NOMO-1 treated with dmso at 0.1 percent for 144 hours (cell line): ENCODE results near the gene ASPG.
"Not testable (repeated sequence)": the region's sequence is repeated elsewhere in the genome, so short reads cannot be mapped to it uniquely, and the experiment has no call there.

Source experiments
- DNase-seq: peaks from one replicate; lab custom pipeline; 2025; ENCODE audit not compliant: unreplicated experiment; lab: John Stamatoyannopoulos, UW

Gene ASPG

GRCh38 chr14:104145826-104146601 lies 60.5 kb downstream of the ASPG start:
- DNase-seq: no peak

- DNase-seq: no peak
Measured at GRCh38 chr14:104146651-104147345, 61.3 kb downstream of the ASPG start.

- no peak for DNase-seq
Measured at GRCh38 chr14:104147346-104148125, 62.0 kb downstream of the ASPG start.

- no peak for DNase-seq
Measured at GRCh38 chr14:104148433-104149277, 63.2 kb downstream of the ASPG start.

GRCh38 chr14:104149278-104149595 lies 63.7 kb downstream of the ASPG start:
- DNase-seq: no peak

GRCh38 chr14:104149617-104150135 lies 64.2 kb downstream of the ASPG start:
- DNase-seq: no peak

- DNase-seq: no peak
Measured at GRCh38 chr14:104150136-104151025, 64.9 kb downstream of the ASPG start.

- no peak for DNase-seq
Measured at GRCh38 chr14:104151026-104151381, 65.5 kb downstream of the ASPG start.

- no peak for DNase-seq
Measured at GRCh38 chr14:104151566-104152245, 66.2 kb downstream of the ASPG start.

- DNase-seq: no peak
Measured at GRCh38 chr14:104152246-104152575, 66.7 kb downstream of the ASPG start.

- DNase-seq: no peak
Measured at GRCh38 chr14:104152686-104153393, 67.3 kb downstream of the ASPG start.

- DNase-seq: not testable (repeated sequence)
Measured at GRCh38 chr14:104153394-104153755, 67.9 kb downstream of the ASPG start.

GRCh38 chr14:104154246-104154645 lies 68.7 kb downstream of the ASPG start:
- no peak for DNase-seq

GRCh38 chr14:104155513-104155912 lies 70.0 kb downstream of the ASPG start:
- no peak for DNase-seq

GRCh38 chr14:104156142-104156541 lies 70.6 kb downstream of the ASPG start:
- no peak for DNase-seq

GRCh38 chr14:104157016-104157928 lies 71.8 kb downstream of the ASPG start:
- no peak for DNase-seq

- DNase-seq: no peak
Measured at GRCh38 chr14:104158827-104159798, 73.6 kb downstream of the ASPG start.
